GM13976 (cell line): Measurements from ENCODE around the gene SLC16A1.
"Not testable (repeated sequence)": the region's sequence is repeated elsewhere in the genome, so short reads cannot be mapped to it uniquely, and the experiment has no call there.

Experiments
- DNase-seq: peaks from one replicate; pipeline ENCODE4 v3.0.0; 2012; ENCODE audit warnings: low spot score
- CTCF ChIP-seq: IDR thresholded peaks from 2 replicates; pipeline ENCODE4 v1.5.1; 2012; ENCODE audit warnings: borderline replicate concordance, mild to moderate bottlenecking; ENCODE audit not compliant: insufficient read depth; ENCODE audit errors: extremely low read depth, missing control alignments, control extremely low read depth
- in situ Hi-C: fragments of 300-500 bp; cut with MboI; formaldehyde crosslinking; loops from one replicate; pipeline ENCODE4 v1.12.0; 2022; ENCODE audit warnings: low sequenced_read_pairs, mixed read lengths, inconsistent platforms; ENCODE audit not compliant: unreplicated experiment

The SLC16A1 gene

DNA sequence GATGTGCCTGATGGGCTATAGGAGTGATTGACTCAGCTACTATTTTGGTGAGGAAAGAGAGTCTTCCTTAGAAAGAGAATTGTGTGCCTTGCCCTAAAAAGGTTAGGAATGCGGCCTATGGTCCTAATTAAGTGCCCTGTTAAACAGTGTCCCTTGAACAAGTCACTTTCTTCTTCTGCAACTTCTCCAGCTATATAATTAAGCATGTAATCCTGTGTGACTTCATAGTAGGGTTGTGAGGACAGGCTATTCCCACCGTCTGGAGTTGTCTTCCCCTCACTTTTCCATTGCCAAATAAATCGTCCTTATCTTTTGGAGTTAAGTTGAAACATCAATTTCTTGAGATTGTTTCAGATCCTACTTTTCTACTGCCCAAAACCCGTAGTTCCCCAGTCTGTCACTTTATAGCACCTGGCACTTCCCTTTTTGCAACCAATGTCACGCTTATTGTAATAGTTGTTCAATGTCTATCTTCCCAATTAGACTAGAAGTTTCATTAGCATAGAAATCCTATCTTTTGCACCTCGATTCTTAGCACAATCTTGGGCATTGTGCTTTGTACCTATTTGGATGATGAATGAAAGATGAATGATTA, 27.6 kb upstream of the SLC16A1 start:
- TF ChIP-seq CTCF, result no peak

DNA sequence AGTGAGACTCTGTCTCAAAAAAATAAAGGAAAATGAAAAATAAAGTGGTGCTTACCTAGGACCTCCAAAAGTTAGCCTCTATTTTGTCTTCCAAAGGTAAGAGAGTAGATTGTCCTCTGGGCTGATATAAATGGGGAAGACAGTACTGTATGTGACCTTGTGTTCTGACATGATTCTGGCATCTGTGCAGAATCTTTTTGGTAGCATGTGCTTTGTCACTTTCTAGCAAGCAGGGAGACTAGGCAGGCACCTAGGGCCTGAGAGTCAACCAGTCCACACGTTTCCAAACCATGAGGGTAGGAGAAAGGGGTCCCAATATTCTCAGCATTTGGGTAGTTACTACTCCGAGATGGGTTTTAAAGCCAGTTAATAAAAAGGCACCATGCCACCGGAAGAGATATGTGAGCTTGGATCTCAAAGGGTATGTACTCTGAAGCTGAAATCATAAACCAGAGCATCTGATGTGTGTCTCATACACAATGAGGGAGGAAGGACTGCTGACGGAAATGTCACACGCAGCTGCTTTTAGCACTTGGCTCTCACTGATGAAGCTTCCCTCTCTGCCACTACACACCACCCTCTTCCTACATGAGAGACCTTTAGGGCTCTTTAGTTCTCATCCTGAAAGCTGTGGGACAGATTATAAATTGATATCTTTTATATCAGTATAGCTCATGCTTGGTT, 27.0 kb upstream of the SLC16A1 start:
- TF ChIP-seq CTCF, result no peak
- DNase-seq, result no peak
- in situ Hi-C loops, result no loop called here

More for the DNA sequence above, 27.6 kb upstream of the SLC16A1 start:
- in situ Hi-C loops, result no loop called here
- DNase-seq, result no peak

GRCh38 chr1:112982328-112982727, 26.3 kb upstream of the SLC16A1 start:
- in situ Hi-C loops, result no loop called here
- no peak for TF ChIP-seq CTCF
- no peak for DNase-seq

DNA sequence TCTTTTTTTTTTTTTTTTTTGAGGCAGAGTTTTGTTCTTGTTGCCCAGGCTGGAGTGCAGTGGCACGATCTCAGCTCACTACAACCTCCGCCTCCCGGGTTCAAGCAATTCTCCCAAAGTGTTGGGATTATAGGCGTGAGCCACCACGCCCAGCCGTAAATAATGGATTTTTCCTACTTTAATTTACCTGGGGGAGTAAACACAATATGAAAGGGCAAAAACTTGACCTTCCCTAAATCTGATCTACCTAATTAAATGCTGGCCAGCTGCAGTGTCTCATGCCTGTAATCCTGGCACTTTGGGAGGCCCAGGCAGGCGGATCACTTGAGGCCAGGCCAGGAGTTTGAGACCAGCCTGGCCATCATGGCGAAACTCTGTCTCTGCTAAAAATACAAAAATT, 25.8 kb upstream of the SLC16A1 start:
- in situ Hi-C loops, result not testable (repeated sequence)

DNA sequence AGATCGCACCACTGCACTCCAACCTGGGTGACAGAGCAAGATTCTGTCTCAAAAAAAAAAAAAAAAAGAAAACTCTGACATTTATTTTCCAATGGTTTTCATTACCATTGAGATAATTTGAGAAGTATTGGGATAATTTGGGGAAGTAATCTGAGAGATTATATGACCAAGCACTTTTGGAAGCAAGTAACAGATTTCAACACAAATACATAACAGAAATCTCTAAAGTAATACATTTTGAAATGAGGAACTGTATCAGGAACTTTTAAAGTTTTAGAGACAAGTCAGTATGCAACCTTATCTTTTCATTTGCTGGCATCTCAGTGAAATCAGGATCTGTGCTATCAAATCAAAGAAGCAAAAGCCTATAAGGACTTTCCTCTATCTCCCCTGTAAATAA, 25.4 kb upstream of the SLC16A1 start:
- in situ Hi-C loops, result no loop called here
- no peak for TF ChIP-seq CTCF
- no peak for DNase-seq

More for the DNA sequence above, 25.8 kb upstream of the SLC16A1 start:
- DNase-seq, result not testable (repeated sequence)

- DNase-seq, result no peak
- in situ Hi-C loops, result no loop called here
- no peak for TF ChIP-seq CTCF
These were observed 19.3 kb upstream of the SLC16A1 start for GRCh38 chr1:112975336-112975735.

- DNase-seq, result no peak
- in situ Hi-C loops, result no loop called here
- TF ChIP-seq CTCF, result no peak
These were observed 18.6 kb upstream of the SLC16A1 start for GRCh38 chr1:112974646-112975045.
